ENCODE data around the gene BTF3.

BTF3 gene

GRCh38 chr5:73540192-73540591 lies 42.0 kb downstream of the BTF3 start:
- Histone ChIP-seq H3K9ac (no peak overlapping the region), H3K27ac (no peak overlapping the region), H3K36me3 (ENCODE audit: insufficient read depth) (no peaks in the 10 kb centered on the region), H4K20me1 (ENCODE audit: insufficient read depth) (no peaks in the 10 kb centered on the region), H3K4me1 (ENCODE audit: low read depth, poor library complexity, severe bottlenecking) (no peaks in the 10 kb centered on the region), H2AFZ (ENCODE audit: low read depth) (no peak overlapping the region), H3K79me2 (ENCODE audit: insufficient read depth, low read depth) (no peaks in the 10 kb centered on the region), H3K4me3 (IDR thresholded peaks at IDR 0.05; ENCODE audit: insufficient read depth, low read depth, low read length) (no peak overlapping the region), H3K27me3 (ENCODE audit: insufficient read depth, low read depth) (no peaks in the 10 kb centered on the region), H3K4me2 (no peak overlapping the region)
- TF ChIP-seq CTCF (conservative IDR thresholded peaks at IDR 0.05; ENCODE audit: low read depth, low read length), result no peak

GRCh38 chr5:73542020-73542419 lies 43.8 kb downstream of the BTF3 start:
- Histone ChIP-seq H3K27ac (no peak overlapping the region), H2AFZ (ENCODE audit: low read depth) (no peak overlapping the region), H3K4me2 (no peak overlapping the region), H3K36me3 (ENCODE audit: insufficient read depth) (no peaks in the 10 kb centered on the region), H3K4me3 (IDR thresholded peaks at IDR 0.05; ENCODE audit: insufficient read depth, low read depth, low read length) (no peak overlapping the region), H3K4me1 (ENCODE audit: low read depth, poor library complexity, severe bottlenecking) (no peaks in the 10 kb centered on the region), H4K20me1 (ENCODE audit: insufficient read depth) (no peaks in the 10 kb centered on the region), H3K79me2 (ENCODE audit: insufficient read depth, low read depth) (no peaks in the 10 kb centered on the region), H3K9ac (no peak overlapping the region), H3K27me3 (ENCODE audit: insufficient read depth, low read depth) (no peaks in the 10 kb centered on the region)
- TF ChIP-seq CTCF (conservative IDR thresholded peaks at IDR 0.05; ENCODE audit: low read depth, low read length), result no peak

GRCh38 chr5:73544429-73545402 lies 46.5 kb downstream of the BTF3 start:
- Histone ChIP-seq H3K4me2 (no peak overlapping the region), H4K20me1 (ENCODE audit: insufficient read depth) (no peaks in the 10 kb centered on the region), H3K4me1 (ENCODE audit: low read depth, poor library complexity, severe bottlenecking) (no peaks in the 10 kb centered on the region), H3K27ac (no peak overlapping the region), H3K27me3 (ENCODE audit: insufficient read depth, low read depth) (no peaks in the 10 kb centered on the region), H3K4me3 (IDR thresholded peaks at IDR 0.05; ENCODE audit: insufficient read depth, low read depth, low read length) (no peak overlapping the region), H2AFZ (ENCODE audit: low read depth) (no peak overlapping the region), H3K79me2 (ENCODE audit: insufficient read depth, low read depth) (no peaks in the 10 kb centered on the region), H3K9ac (no peak overlapping the region), H3K36me3 (ENCODE audit: insufficient read depth) (no peaks in the 10 kb centered on the region)
- TF ChIP-seq CTCF (conservative IDR thresholded peaks at IDR 0.05; ENCODE audit: low read depth, low read length), result no peak

GRCh38 chr5:73545403-73545779 lies 47.1 kb downstream of the BTF3 start:
- H3K4me1 ChIP-seq (ENCODE audit: low read depth, poor library complexity, severe bottlenecking), result no peaks in the 10 kb centered on the region
- no peak overlapping the region for H3K27ac ChIP-seq
- H3K9ac ChIP-seq, result no peak overlapping the region
- no peak overlapping the region for H2AFZ ChIP-seq (ENCODE audit: low read depth)
- H4K20me1 ChIP-seq (ENCODE audit: insufficient read depth), result no peaks in the 10 kb centered on the region
- no peaks in the 10 kb centered on the region for H3K36me3 ChIP-seq (ENCODE audit: insufficient read depth)
- H3K4me3 ChIP-seq (IDR thresholded peaks at IDR 0.05; ENCODE audit: insufficient read depth, low read depth, low read length), result no peak overlapping the region
- no peak overlapping the region for H3K4me2 ChIP-seq
- no peaks in the 10 kb centered on the region for H3K79me2 ChIP-seq (ENCODE audit: insufficient read depth, low read depth)
- no peaks in the 10 kb centered on the region for H3K27me3 ChIP-seq (ENCODE audit: insufficient read depth, low read depth)
- no peak for TF ChIP-seq CTCF (conservative IDR thresholded peaks at IDR 0.05; ENCODE audit: low read depth, low read length)

Data from KMS-11 (cell line).